H7 (cell line): ENCODE results near the gene TLR10. TPM values are rescaled to one million over a fixed set of nuclear protein-coding genes. Genes with fewer than 3 reads are reported as not detected.
A peak's percentile ranks its signal among the peaks of the same experiment; 100 is the strongest.

ENCODE experiments used
- DNase-seq: peaks from one replicate; pipeline ENCODE4 v3.0.0; 2012
- H3K27me3 ChIP-seq: 2 replicates; pipeline ENCODE4 v1.6.0; 2011; ENCODE audit warnings: mild to moderate bottlenecking, low read length; ENCODE audit not compliant: control insufficient read depth, insufficient read depth
- H3K36me3 ChIP-seq: replicated peaks from 2 replicates; pipeline ENCODE4 v1.5.1; 2011; ENCODE audit warnings: low read length; ENCODE audit not compliant: control insufficient read depth, insufficient read depth
- H3K4me3 ChIP-seq: 2 replicates; pipeline ENCODE4 v1.5.1; 2011; ENCODE audit warnings: low read depth, mild to moderate bottlenecking, control low read depth, low read length, moderate library complexity; ENCODE audit not compliant: insufficient read depth
- total RNA-seq: library from RNA; depleted of rRNA; stranded (reverse); fragments of >200 nt; shearing (Covaris generic); gene quantifications from 2 replicates; pipeline ENCODE4 v1.2.3, GENCODE V29; 2014

TLR10 gene
- total RNA-seq, 1 experiment from 2014 or later, result not detected

GRCh38 chr4:38764277-38764676, 18.5 kb downstream of the TLR10 start:
- no peak for DNase-seq
- Histone ChIP-seq H3K4me3 (no peak overlapping the region), H3K36me3 (no peaks in the 10 kb centered on the region), H3K27me3 (no peaks in the 10 kb centered on the region)

GRCh38 chr4:38762560-38762959, 20.2 kb downstream of the TLR10 start:
- DNase-seq, result no peak

GRCh38 chr4:38759790-38760122, 23.0 kb downstream of the TLR10 start:
- H3K4me3 ChIP-seq, result no peak overlapping the region
- no peaks in the 10 kb centered on the region for H3K27me3 ChIP-seq
- DNase-seq, result no peak
- no peaks in the 10 kb centered on the region for H3K36me3 ChIP-seq

More at GRCh38 chr4:38762560-38762959, 20.2 kb downstream of the TLR10 start:
- no peaks in the 10 kb centered on the region for H3K27me3 ChIP-seq
- H3K4me3 ChIP-seq, result no peak overlapping the region
- H3K36me3 ChIP-seq, result no peaks in the 10 kb centered on the region

GRCh38 chr4:38759113-38759789, 23.5 kb downstream of the TLR10 start:
- Histone ChIP-seq H3K27me3 (no peaks in the 10 kb centered on the region), H3K4me3 (no peak overlapping the region), H3K36me3 (no peaks in the 10 kb centered on the region)
- DNase-seq, result peak; percentile 21

GRCh38 chr4:38757945-38758600, 24.7 kb downstream of the TLR10 start:
- Histone ChIP-seq H3K4me3 (no peak overlapping the region), H3K27me3 (no peaks in the 10 kb centered on the region), H3K36me3 (no peaks in the 10 kb centered on the region)
- peak; percentile 26 for DNase-seq

GRCh38 chr4:38752941-38753806, 29.6 kb downstream of the TLR10 start:
- no peaks in the 10 kb centered on the region for H3K36me3 ChIP-seq
- no peak overlapping the region for H3K4me3 ChIP-seq
- peak; percentile 73 for DNase-seq
- H3K27me3 ChIP-seq, result no peaks in the 10 kb centered on the region

- Histone ChIP-seq H3K36me3 (no peaks in the 10 kb centered on the region), H3K4me3 (no peak overlapping the region), H3K27me3 (no peaks in the 10 kb centered on the region)
- no peak for DNase-seq
These were observed 30.3 kb downstream of the TLR10 start for GRCh38 chr4:38752372-38752940.

- Histone ChIP-seq H3K27me3 (no peaks in the 10 kb centered on the region), H3K36me3 (no peaks in the 10 kb centered on the region), H3K4me3 (no peak overlapping the region)
- DNase-seq, result no peak
These were observed 31.3 kb downstream of the TLR10 start for GRCh38 chr4:38751341-38752010.

GRCh38 chr4:38749336-38749735, 33.5 kb downstream of the TLR10 start:
- Histone ChIP-seq H3K27me3 (no peaks in the 10 kb centered on the region), H3K36me3 (no peaks in the 10 kb centered on the region), H3K4me3 (no peak overlapping the region)
- DNase-seq, result no peak

- no peaks in the 10 kb centered on the region for H3K27me3 ChIP-seq
These were observed 35.2 kb downstream of the TLR10 start for GRCh38 chr4:38747629-38748028.

GRCh38 chr4:38745881-38746280, 36.9 kb downstream of the TLR10 start:
- DNase-seq, result no peak
- Histone ChIP-seq H3K4me3 (no peak overlapping the region), H3K27me3 (no peaks in the 10 kb centered on the region), H3K36me3 (no peaks in the 10 kb centered on the region)

More at GRCh38 chr4:38747629-38748028, 35.2 kb downstream of the TLR10 start:
- no peak for DNase-seq
- Histone ChIP-seq H3K36me3 (no peaks in the 10 kb centered on the region), H3K4me3 (no peak overlapping the region)

GRCh38 chr4:38743866-38744265, 38.9 kb downstream of the TLR10 start:
- Histone ChIP-seq H3K27me3 (no peaks in the 10 kb centered on the region), H3K4me3 (no peak overlapping the region), H3K36me3 (no peaks in the 10 kb centered on the region)
- DNase-seq, result no peak

GRCh38 chr4:38740303-38740702, 42.5 kb downstream of the TLR10 start:
- no peaks in the 10 kb centered on the region for H3K27me3 ChIP-seq
- H3K36me3 ChIP-seq, result no peaks in the 10 kb centered on the region
- no peak for DNase-seq
- H3K4me3 ChIP-seq, result no peak overlapping the region
